Uterus (tissue), 4 donors: ENCODE results near the gene DDX27. TPM values are rescaled to one million over a fixed set of nuclear protein-coding genes. Genes with fewer than 3 reads are reported as not detected.

ENCODE experiments used
- DNase-seq, 2 donors: peaks; one replicate each; pipeline ENCODE4 v3.0.0-alpha.2; 2019 to 2020
- H3K27ac ChIP-seq, 2 donors: fragments of 200-600 bp; sonication (generic); 1 replicate in 1 of 2; 2 replicates in 1 of 2; pipeline ENCODE4 v1.5.1; 2016 to 2018
- H3K27me3 ChIP-seq, 2 donors: fragments of 200-600 bp; sonication (generic); one replicate each; pipeline ENCODE4 v1.5.1; 2018 to 2019; ENCODE audit warnings: control low read depth in 1 of 2
- H3K36me3 ChIP-seq, 2 donors: fragments of 200-600 bp; sonication (generic); one replicate each; pipeline ENCODE4 v1.5.1; 2019; ENCODE audit warnings: control low read depth in 1 of 2
- H3K4me1 ChIP-seq, 2 donors: fragments of 200-600 bp; sonication (generic); one replicate each; pipeline ENCODE4 v1.5.1; 2018 to 2019; ENCODE audit warnings: control low read depth in 1 of 2
- H3K4me3 ChIP-seq, 2 donors: fragments of 200-600 bp; sonication (generic); 1 replicate in 1 of 2; 2 replicates in 1 of 2; pipeline ENCODE4 v1.5.1; 2018 to 2019; ENCODE audit warnings: mild to moderate bottlenecking in 1 of 2
- H3K9me3 ChIP-seq, 2 donors: fragments of 200-600 bp; sonication (generic); one replicate each; pipeline ENCODE4 v1.5.1; 2019; ENCODE audit warnings: control low read depth in 1 of 2
- POLR2A ChIP-seq, 2 donors: fragments of 450-650 bp; IDR thresholded peaks; one replicate each; pipeline ENCODE4 v1.6.1; 2016; ENCODE audit warnings: antibody characterized with exemption in 2 of 2, mild to moderate bottlenecking in 1 of 2, moderate library complexity in 1 of 2
- intact Hi-C: fragments of 100-400 bp; cut with DNase I; formaldehyde crosslinking; loops from one replicate; pipeline ENCODE4 v1.15.1; 2023; ENCODE audit warnings: low total_unique reads
- total RNA-seq, 4 donors: library from RNA; depleted of rRNA in 3 of 4; stranded (reverse); fragments of >200 nt in 3 of 4; gene quantifications; one replicate each; pipeline versions ENCODE4 v1.1.0 to v1.2.4, GENCODE V29; 2014 to 2023
- TF ChIP-seq, protein P1 (sequence below), 4 experiments: fragments of 200-600 bp in 2 of 4; fragments of 450-650 bp in 2 of 4; sonication (generic) in 2 of 4; IDR thresholded peaks; one replicate each; pipeline ENCODE4 v1.5.1; 2016 to 2019; ENCODE audit warnings: antibody characterized with exemption in 4 of 4, mild to moderate bottlenecking in 2 of 4, moderate library complexity in 1 of 4
- donor health status: DM: yes; HTN: yes; CAD: no.

Gene DDX27
- total RNA-seq, 4 donors from 2014 or later, result 11.8 to 35.8 (median 26.5) TPM

DNA sequence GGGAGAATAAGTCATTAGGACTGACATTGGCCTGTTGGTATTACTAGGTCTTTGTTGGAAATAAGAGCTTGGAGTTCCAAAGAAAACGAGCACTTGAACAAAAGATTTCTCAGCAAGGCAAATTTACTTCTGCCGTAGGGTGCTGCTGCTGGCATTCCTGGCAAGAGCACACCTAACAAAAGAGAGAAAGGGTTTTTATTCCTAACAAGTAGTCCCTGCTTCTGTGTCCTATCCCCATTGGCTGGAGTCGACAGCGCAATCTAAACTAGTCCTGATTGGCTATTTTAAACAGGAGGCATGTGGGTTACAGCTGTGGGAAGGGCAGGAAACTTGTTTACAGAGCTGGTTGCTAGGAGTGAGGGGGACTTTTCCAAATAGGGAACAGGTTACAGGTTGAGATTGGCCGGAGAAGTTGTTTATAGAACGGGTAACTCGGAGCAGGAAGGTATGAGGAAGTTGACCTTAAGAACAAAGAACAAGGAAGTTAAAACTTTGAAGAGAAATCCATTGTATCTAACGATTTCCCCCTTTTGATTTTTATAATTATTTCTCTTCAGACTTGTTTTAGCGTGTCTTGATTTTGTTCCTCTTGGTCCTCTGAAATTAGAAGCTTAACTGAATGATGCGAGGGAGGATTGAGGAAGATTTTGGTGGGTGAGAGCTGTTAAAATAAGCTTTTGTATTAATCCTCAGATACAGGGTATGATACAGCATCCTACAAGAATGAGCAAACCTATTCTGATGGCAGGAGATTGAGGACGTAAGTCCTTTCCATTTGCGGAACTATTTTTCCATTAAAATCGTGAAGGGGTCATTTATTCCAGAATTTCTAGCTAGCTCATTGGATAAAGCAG, 62.1 kb downstream of the DDX27 start:
- DNase-seq, result no peak
- Histone ChIP-seq H3K4me1 (peaks cover 0 to 4% of the 10 kb centered on the region in 2 donors), H3K27me3 (no peaks in the 10 kb centered on the region), H3K36me3 (no peaks in the 10 kb centered on the region), H3K9me3 (peaks cover 0 to 8% of the 10 kb centered on the region in 2 donors), H3K27ac (no peak overlapping the region), H3K4me3 (no peak overlapping the region)
- intact Hi-C loops, result no loop called here
- TF ChIP-seq POLR2A (IDR thresholded peaks at IDR 0.05), result no peak
- TF ChIP-seq, protein P1, sequence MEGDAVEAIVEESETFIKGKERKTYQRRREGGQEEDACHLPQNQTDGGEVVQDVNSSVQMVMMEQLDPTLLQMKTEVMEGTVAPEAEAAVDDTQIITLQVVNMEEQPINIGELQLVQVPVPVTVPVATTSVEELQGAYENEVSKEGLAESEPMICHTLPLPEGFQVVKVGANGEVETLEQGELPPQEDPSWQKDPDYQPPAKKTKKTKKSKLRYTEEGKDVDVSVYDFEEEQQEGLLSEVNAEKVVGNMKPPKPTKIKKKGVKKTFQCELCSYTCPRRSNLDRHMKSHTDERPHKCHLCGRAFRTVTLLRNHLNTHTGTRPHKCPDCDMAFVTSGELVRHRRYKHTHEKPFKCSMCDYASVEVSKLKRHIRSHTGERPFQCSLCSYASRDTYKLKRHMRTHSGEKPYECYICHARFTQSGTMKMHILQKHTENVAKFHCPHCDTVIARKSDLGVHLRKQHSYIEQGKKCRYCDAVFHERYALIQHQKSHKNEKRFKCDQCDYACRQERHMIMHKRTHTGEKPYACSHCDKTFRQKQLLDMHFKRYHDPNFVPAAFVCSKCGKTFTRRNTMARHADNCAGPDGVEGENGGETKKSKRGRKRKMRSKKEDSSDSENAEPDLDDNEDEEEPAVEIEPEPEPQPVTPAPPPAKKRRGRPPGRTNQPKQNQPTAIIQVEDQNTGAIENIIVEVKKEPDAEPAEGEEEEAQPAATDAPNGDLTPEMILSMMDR (IDR thresholded peaks at IDR 0.05), result no peak

DNA sequence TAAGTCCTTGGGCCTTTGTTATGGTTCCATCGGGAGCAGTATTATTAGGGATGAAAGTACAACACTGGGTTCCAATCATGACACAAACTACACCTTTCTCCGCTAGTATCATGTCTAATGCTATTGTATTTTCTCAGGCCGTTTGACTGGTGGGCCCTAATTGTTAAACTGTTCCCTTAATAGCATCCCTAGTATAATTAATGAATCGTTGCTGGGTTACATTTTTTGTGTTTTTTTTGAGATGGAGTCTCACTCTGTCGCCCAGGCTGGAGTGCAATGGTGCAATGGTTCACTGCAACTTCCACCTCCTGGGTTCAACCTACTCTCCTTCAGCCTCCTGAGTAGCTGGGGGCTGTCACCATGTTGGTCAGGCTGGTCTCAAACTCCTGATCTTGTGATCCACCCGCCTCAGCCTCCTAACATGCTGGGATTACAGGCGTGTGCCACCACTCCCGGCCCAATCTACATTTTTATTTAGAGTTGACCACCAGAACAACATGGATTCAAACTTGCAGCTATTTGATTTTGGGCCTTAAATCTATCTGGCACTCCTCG, 62.8 kb downstream of the DDX27 start:
- no peaks in the 10 kb centered on the region for H3K36me3 ChIP-seq
- TF ChIP-seq, protein P1 (IDR thresholded peaks at IDR 0.05), result no peak
- TF ChIP-seq POLR2A (IDR thresholded peaks at IDR 0.05), result no peak
- no peak overlapping the region for H3K4me3 ChIP-seq
- DNase-seq, result no peak
- no peaks in the 10 kb centered on the region for H3K27me3 ChIP-seq
- intact Hi-C loops, result no loop called here
- peaks cover 0 to 16% of the 10 kb centered on the region in 2 donors for H3K9me3 ChIP-seq
- H3K27ac ChIP-seq, result no peak overlapping the region
- H3K4me1 ChIP-seq, result peaks cover 0 to 4% of the 10 kb centered on the region in 2 donors

DNA sequence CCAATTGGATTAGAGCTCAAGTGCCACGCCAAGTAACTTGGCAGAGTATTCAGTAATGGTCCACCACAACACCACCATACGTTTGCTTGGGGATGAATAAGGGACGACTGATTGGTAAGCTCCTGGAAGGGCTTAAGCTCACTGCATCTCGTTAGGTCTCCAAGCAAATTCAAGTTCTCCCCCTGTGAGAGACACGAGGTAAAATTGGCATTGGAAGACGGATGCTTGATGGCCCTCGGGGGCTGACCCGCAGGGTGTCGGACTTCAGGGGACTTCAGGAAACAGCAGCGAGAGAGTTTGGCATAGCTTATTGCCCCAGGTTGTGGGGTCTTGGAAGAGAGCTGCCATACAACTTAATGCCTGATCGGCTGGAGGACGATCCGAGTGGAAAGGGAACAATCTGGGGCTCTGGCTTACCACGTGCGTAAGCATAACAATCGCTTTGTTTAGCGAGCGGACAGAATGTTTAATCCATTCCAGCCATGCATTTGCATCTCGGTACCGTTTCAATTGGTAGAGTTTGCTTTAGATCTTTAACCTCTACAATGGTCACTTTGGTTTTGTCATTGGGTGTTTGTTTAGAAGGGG, 63.5 kb downstream of the DDX27 start:
- no peaks in the 10 kb centered on the region for H3K27me3 ChIP-seq
- TF ChIP-seq, protein P1 (IDR thresholded peaks at IDR 0.05), result no peak
- no peak for TF ChIP-seq POLR2A (IDR thresholded peaks at IDR 0.05)
- DNase-seq, result no peak
- H3K36me3 ChIP-seq, result no peaks in the 10 kb centered on the region
- H3K4me3 ChIP-seq, result no peak overlapping the region
- H3K27ac ChIP-seq, result no peak overlapping the region
- H3K9me3 ChIP-seq, result peaks cover 0 to 21% of the 10 kb centered on the region in 2 donors
- intact Hi-C loops, result no loop called here
- H3K4me1 ChIP-seq, result peaks cover 0 to 4% of the 10 kb centered on the region in 2 donors

- Histone ChIP-seq H3K9me3 (peaks cover 0 to 21% of the 10 kb centered on the region in 2 donors), H3K4me1 (peaks cover 0 to 4% of the 10 kb centered on the region in 2 donors), H3K27me3 (no peaks in the 10 kb centered on the region), H3K36me3 (no peaks in the 10 kb centered on the region), H3K4me3 (no peak overlapping the region), H3K27ac (no peak overlapping the region)
- DNase-seq, result no peak
- intact Hi-C loops, result no loop called here
- no peak for TF ChIP-seq POLR2A (IDR thresholded peaks at IDR 0.05)
- TF ChIP-seq, protein P1 (IDR thresholded peaks at IDR 0.05), result no peak
These were observed 64.0 kb downstream of the DDX27 start for GRCh38 chr20:49283176-49283702.
